Ammon's horn (tissue), 1 donor: ENCODE results near the gene SOX8.
A peak's percentile ranks its signal among the peaks of the same experiment; 100 is the strongest.
"Not testable (repeated sequence)": the region's sequence is repeated elsewhere in the genome, so short reads cannot be mapped to it uniquely, and the experiment has no call there.

ENCODE experiments used
- DNase-seq: peaks from one replicate; pipeline ENCODE4 v3.0.0-alpha.2; 2016; ENCODE audit warnings: low spot score

The SOX8 gene

GRCh38 chr16:955766-956165 lies 25.8 kb upstream of the SOX8 start:
- not testable (repeated sequence) for DNase-seq

- no peak for DNase-seq
These were observed 22.1 kb upstream of the SOX8 start for GRCh38 chr16:959232-960040.

DNA sequence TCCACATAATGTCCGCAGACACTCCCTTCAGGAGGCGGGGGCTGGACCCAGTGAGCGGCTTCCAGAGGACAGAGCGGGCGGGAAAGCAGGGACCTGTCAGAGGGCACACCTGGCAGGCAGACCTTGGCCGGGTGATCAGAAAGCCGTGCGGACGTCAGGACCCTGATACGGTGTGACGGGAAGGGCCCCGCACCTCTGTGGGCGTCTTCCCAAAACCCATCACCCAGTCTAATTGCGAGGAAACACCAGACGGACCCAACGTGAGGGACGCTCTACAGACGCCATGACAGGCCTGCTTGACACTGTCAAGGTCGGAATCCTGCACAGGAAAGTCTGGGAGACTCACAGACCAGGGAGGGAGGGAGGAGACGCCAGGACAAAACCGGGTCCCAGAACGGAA lies 19.2 kb upstream of the SOX8 start:
- DNase-seq = no peak

GRCh38 chr16:962901-963814 lies 18.4 kb upstream of the SOX8 start:
- peak; percentile 1 for DNase-seq

DNA sequence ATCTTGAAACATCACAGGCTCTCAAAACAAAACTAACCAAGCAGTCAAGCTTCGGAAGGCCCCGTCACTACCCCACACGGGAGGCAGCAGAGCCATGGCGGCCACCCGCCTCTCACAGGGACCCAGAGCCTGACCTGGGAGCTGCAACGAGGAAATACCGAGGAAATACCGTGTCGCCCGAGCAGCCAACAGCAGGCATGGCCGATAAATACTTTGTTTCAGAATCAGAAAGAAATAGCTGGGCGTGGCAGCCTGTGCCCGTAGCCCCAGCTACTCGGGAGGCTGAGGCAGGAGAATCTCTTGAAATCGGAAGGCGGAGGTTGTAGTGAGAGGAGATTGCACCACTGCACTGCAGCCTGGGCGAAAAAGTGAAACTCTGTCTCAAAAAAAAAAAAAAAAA lies 17.7 kb upstream of the SOX8 start:
- no peak for DNase-seq

DNA sequence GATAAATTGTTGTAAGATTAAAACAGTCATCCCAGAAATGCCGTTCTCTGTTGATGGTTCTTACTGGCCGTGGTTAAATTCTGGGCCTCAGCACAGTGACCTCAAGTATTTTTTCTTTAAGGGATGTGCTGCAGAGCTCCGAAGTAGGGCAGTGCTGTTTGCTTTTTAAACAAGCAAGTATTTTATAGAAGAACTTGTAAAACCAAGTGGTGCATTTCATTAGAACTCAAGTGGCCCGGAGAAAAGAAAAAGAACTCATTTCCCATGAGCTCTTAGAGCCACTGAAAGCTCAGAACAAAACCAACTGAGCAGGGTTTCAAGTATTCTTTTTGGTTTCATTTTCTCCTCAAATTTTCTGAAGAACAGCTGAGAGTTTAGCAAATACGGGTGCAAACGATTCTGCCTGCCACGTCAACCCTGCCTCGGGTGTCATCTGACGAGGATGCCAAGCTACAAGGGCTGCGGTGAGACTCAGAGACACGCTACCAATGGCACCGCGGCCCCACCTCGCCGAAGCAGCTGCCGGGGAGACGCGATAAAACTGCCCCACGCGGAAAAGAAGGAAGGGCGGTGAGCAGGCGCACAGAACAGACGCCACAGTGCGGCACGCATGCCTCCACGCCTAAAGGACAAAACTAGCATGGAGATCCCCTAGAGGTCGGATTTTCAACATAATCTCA lies 17.1 kb upstream of the SOX8 start:
- peak; percentile 43 for DNase-seq

DNA sequence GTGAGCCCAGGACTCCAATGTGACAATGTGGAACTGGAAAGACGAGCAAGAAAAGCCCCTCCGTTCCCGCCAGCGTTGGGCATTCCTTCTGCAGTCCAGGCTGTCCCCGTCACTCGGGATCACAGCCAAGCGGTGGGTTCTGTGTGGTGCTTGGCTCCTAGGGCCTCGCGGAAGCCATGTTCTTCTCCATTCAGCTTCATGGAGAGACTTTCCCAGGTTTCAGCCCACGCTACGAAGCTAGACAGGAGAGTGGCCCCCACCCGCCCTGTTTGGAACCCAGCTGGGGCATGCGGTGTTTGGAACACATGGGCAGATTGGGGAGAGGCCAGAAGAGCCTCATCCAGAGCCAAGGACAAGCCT lies 16.6 kb upstream of the SOX8 start:
- DNase-seq = no peak

DNA sequence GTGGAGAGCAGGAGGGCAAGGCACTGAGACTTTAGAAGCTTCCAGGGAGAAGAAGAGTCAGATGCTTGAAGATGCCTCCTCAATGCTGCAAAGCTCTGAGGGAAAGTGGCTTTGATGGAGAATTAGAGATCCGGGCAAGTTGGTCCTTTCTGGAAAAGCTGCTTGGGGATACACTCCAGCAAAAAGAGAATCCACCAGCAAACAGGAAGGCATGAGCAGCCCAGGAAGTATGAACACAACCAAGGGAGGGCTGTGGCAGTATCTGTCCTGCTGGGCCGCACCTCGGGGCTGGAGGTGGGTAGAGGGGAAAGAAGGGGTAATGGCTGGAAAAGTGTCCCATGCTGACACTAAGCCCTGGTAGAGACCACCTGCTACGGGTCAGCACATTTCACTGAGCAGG lies 16.1 kb upstream of the SOX8 start:
- no peak for DNase-seq

- no peak for DNase-seq
These were observed 15.5 kb upstream of the SOX8 start for GRCh38 chr16:966035-966434.

GRCh38 chr16:966505-966904 lies 15.1 kb upstream of the SOX8 start:
- DNase-seq = no peak

DNA sequence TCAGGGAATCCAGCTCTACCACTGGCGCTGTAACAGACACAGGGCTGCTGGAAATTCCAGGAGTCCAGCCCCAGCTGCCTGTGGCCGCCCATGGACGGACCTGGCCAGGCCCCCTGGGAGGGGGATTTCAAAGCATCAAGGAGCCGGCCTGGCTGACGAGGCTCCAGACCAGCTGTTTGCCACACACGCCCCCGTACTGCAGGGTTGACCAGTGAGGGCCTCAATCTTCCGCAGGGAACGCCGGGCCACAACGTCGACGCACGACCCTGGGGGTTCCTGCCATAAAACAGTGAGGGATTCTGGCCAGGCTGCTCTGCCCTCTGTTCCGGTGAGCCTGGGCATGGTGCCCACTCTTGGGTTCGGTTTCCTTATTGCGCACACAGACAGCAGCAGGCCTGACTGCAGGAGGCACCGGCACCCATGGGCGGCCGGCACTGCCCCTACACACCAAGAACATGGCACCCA lies 14.5 kb upstream of the SOX8 start:
- DNase-seq = no peak

DNA sequence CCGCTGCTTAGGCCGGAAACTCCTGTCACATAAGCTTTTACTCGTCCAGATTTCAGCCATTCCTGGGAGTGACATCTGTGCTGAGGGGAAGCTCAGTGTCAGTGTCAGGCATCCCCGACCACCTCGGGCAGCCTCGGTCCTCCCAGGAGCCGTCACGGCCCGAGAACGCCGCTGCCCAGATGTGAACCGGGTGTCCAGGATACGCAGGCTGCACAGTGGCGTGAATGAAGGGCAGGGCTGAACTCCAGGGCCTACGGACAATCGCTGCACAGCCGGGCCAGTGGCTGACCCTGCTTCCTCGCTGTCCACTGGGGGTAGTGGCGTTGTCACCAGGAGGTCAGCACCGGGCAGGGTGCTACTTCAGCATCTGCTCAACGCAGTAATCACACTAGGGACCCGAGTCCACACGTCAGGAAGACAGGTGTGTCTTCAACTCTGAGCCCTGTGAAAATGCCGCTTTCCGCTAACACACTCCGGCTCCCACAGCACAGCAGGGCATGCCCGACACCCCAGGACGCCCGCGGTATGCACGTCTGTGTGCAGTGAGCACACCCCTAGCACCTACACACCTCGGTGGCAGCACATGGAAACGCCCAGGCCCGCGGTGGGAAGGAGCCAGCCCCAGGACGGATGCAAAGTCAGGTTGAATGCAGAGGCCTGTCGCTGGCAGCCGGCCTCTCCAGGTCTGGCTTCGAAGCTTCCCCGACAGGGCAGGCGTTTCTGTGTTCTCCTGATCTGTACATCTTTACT lies 13.8 kb upstream of the SOX8 start:
- no peak for DNase-seq

DNA sequence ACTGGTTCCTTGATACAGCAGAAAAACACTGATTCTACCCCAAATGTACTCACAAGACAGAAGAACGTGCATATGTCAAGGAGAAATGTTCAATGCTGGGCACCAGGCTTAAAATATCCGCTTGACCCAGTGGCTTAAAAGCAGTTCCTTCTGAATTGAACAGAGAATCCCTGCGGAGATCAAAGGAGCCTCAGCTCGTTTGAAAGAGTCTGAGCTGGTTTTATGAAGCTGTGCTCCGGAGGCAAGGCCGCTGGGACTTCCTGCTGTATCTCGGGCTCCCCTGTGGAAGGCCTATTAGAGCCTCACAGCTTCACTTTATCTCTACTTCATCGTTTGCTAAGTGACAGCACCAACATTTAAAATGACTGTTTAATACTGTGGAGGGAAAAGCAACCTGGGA lies 12.9 kb upstream of the SOX8 start:
- DNase-seq = no peak

DNA sequence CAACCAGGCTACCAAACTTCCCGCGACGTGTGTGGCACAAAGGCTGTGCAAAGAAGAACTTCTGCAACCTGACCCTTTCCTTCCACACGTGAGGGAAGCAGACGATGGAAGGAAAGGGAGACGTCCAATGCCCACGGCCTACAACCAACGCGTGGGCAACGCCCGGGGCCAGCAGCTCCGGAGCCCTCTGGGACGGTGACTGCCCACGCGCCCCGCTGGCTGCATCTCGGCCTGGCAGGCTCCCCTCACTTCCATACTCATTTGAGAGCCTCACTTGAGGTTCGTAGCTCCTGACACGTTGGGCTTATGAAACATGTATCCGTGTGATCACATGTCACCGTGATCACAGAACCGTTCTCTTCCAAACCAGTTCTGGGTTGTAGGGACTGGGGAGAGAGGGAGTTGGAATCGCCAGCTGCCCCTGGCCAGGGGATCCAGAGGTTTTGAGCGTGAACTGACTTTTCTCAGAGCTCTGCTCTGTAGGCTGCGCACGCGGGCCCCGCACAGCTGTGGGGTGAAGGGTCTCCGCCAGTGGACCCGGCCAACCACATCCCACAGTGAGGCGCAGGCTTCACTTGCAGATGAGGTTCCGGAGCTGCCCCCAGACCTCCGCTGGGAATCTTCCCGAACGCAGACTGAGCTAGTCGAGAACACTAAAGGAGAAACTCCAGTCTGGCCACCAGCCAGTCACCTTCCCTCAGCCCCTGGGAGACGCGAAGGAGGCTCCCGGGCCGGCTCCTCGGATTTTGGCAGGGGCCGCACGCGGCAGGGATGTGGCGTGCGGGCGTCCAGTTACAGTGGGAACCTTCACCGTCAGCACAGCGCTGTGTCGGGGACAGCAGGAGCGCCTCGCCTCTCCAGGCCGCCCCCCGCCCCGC lies 11.8 kb upstream of the SOX8 start:
- peak; percentile 8 for DNase-seq

- no peak for DNase-seq
These were observed 11.2 kb upstream of the SOX8 start for GRCh38 chr16:970386-970765.

- DNase-seq = peak; percentile 94
These were observed 10.6 kb upstream of the SOX8 start, which contains the start of gene LMF1 for GRCh38 chr16:970766-971581. LMF1 (minus strand) TSS chr16:970984; CDS start chr16:970980, 4 bp downstream.

GRCh38 chr16:971582-971905 lies 10.0 kb upstream of the SOX8 start:
- DNase-seq = no peak

GRCh38 chr16:971981-972315 lies 9.6 kb upstream of the SOX8 start:
- DNase-seq = no peak

DNA sequence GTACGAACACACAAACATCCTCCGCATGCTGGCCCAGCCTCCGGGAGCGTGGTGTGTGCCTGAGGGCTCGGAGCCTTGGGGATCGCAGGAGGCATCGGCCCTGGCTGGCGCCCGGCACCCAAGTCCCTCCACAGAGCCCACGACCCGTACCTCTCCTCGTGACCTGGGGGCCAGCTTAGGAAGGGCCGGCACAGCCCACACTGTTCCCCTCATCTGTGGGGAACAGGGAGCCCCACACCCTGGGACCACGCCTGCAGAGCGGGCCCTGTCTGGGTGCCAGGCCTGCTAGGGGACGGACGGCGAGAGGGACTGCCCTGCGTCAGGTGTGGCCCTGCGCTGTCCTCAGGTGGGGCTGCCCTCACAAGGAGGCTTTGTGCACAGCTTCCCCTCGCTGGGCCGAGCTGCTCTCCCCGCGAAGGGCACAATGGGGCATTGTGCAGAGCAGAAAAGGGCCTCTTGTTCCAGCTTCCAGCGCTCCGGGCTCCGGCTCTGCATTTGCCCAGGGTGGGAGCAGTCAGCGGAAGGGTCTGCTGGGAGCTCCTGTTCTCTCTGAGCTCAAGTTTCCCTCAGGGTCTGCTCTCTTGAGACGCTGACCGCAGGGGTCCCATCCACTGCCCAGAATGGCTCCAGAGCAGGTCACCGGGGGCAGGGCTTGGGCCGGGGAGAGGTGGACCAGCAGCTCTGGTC lies 9.1 kb upstream of the SOX8 start:
- DNase-seq = peak; percentile 95

- DNase-seq = peak; percentile 2
These were observed 8.2 kb upstream of the SOX8 start for GRCh38 chr16:973366-973765.
